Hematopoietic multipotent progenitor cell treated with erythropoietin and hydrocortisone succinate and interleukin-3 and kit ligand, for 4 days (in vitro differentiated cells): Measurements from ENCODE around the gene SLC35G2.
A peak's percentile ranks its signal among the peaks of the same experiment; 100 is the strongest.
"Not testable (repeated sequence)": the region's sequence is repeated elsewhere in the genome, so short reads cannot be mapped to it uniquely, and the experiment has no call there.

ENCODE experiments used
- DNase-seq: peaks from one replicate; pipeline ENCODE4 v3.0.0-alpha.2; 2015

SLC35G2 gene

GRCh38 chr3:136835813-136836510 lies 17.0 kb downstream of the SLC35G2 start:
- no peak for DNase-seq

DNA sequence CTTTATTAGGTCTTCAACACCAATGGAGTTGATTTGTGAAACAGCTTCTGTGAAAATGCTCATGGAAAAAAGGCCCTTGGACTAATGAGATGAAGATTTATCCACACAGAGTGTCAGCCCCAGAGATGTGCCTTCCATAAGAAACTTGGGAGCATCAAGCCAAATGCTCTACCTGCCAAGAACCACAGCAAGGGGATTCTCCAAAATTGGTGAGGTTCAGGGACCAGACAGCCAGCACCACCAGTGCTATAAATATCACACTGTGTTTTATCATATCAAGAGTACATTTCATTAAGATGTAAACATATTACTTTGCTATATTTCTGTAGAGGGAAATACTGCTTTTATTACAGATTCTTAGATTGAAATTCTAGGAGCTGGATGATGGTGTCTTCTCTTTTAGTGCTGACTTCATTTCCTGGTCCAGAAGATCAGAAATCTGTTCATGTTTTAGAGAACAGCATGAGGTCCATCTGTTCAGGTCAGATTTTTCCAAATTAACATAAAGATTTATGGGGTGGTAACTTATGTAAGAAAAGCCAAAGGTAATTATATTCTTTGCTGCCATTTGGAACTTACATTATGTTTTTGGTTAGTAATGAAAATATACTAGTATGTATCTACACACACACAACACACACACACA lies 17.7 kb downstream of the SLC35G2 start:
- DNase-seq, result no peak

DNA sequence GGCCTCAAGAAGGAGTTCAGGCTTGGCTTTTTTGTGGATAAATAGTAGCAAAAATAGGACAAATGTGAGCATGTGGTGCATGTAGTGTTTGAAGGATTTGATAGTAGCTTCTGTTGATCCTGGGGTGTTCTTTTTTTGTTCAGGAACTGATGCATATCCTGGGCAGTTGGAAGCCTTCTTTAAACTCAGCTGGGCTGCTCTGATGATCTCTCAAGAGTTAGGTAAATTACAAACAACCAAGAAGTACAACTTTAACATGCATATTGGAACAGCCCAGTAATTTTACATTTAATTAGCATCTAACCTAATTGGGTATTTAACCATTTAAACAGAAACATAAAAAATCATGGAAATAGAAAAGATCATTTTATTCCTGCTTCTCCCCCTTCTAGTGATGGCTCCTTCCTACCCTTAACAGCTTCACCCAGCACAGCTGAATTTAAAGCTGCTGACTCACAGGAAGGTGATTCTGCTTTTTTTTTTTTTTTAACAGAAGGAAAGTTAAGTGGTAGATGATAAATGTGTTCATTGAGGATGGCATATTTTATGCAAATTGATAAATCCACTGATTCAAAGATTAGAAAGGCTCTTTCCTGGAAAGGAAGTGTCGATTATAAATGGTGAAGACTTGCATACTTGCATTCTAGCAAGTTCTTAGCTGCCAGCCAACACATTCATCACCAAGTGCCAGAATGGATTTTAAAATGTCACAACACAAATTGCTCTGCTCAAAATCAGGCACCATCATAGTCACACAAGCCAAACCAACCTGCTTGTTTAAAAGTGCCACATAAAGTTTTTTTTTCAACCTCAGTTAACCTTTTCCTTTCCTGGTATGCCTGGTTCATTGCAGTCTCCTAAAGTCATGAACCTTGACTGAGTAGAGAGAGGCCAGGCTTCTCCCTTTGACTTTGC lies 20.0 kb downstream of the SLC35G2 start:
- peak; percentile 83 for DNase-seq

GRCh38 chr3:136839556-136839931 lies 20.6 kb downstream of the SLC35G2 start:
- peak; percentile 41 for DNase-seq

DNA sequence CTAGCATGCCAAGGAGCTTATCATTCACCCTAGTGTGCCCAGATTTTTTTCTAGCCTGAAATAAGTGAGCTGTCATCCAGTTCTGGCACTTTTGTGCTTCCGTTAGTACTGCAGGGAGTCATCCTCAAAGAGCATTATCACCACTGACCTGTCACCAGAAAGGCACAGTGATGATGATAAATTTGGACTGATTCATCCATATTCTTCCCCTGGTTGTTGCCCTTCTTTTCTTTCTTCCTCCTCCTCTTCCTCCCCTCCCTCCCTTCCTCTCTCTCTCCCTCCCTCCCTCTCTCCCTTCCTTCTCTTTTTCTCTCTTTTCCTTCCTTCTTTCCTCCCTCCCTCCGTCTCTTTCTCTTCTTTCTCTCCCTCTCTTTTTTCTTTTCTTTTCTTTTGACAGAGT lies 21.3 kb downstream of the SLC35G2 start:
- no peak for DNase-seq

DNA sequence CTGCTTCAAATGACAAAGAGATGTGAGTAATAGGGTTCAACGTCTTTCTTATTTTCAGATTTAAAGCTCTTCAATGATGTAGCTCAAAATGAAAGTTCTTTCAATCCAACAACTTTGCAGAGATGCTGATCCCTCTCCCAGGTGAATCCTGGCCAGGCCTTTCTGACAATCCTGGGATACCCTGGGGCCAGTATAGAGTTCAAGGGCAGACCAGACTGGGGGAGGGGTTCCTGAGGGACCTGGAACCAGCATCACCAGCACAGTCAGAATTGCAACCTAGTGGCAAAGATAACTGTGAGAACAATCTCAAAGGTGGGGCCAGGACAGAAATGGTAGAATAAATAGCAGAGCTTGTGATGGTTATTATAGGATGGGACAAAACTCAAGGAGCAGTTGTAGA lies 23.4 kb downstream of the SLC35G2 start:
- DNase-seq, result no peak

DNA sequence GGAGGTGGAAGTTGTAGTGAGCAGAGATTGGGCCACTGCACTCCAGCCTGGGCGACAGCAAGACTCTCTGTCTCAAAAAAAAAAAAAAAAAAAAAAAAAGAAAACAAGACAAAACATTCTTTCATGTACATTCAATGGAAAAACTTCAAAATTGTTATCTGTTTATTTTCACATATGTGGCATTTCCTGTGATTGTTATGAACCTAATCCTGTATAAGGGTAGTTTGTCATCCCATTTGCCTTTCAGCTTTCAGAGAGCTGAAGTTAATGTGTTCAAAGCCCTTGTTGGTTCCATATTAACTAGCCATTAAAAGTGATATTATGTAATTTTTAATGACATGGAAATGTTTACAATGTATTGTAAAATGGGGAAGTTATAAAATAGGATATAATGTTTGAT lies 25.8 kb downstream of the SLC35G2 start:
- DNase-seq, result no peak

DNA sequence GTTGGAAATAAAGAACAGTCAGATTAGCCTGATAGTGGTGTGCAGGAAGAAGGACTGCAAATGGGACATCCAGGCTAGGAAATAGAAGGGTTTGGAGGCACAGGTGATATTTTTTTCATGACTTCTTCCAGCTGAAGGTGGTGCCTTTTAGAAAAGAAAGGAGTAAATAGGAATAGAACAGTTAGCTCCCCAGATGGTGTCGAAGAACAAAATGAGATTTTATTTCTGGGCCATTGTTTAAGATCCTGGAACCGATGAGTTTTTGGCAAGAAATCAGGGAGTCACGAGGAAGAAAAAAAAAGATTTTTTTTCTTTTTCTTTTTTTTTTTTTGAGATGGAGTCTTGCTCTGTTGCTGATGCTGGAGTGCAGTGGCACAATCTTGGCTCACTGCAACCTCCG lies 33.3 kb downstream of the SLC35G2 start:
- no peak for DNase-seq

DNA sequence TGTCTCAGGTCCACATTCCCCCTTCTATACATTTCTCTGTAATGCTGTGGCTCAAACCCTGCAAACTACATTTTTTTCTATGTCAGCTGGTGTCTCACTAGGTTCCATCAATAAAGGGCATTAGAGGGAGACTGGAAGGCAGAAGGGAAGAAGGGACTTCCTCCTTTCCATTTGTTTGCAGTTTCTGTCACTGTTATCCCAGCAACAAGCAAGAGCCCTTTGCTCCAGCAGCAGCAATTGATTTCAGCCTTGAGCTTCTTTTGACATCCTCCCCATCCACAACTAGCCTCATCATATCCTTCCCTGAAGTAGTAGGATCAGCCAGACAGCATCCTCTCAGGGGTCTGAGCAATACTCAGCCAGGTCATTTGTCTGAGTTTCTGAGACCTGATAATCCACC lies 37.7 kb downstream of the SLC35G2 start:
- DNase-seq, result no peak

- DNase-seq, result no peak
Measured at GRCh38 chr3:136858381-136858780, 39.5 kb downstream of the SLC35G2 start.

- no peak for DNase-seq
Measured at GRCh38 chr3:136860541-136860940, 41.6 kb downstream of the SLC35G2 start.

DNA sequence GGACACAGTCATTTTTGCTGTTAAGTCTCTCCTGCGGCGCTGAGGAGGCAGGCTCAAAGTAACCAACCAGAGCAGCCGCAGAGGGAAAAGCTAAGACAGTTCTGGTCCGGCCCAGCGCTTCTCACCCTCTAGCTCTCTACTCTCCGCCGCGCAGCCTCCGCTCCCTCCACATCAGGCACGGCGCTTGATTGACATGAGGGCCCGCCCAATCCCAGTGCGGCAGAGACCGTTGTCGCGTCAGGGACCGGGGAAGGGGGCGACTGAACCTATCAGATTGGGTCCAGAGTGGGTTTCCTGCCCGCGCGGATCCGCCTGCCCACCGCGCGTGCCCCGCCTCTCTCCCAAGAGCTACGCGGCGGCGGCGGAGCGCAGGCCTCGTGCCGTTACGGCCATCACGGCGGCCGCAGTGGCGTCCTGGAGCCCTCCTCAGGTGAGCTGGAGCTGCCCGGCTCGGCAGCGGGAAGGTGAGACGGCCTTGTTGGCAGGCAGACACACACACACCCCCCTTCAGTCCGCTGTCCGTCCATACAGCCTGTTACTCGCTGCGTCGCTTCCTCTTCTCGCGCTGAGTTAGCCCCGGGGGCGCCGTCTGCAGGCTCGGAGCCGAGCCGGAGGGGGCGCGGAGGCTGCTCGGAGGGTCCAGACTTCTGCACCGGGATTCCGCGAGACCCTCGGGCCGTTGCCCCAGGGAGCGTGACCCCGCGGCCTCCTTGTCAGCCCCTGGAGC lies 43.1 kb downstream of the SLC35G2 start, which contains the start of gene NCK1:
Gene NCK1 (plus strand): TSS at position 319 of the 727 bp plus-strand sequence. CDS start 65,794 bp downstream, outside the sequence.
- DNase-seq, result peak; percentile 99

DNA sequence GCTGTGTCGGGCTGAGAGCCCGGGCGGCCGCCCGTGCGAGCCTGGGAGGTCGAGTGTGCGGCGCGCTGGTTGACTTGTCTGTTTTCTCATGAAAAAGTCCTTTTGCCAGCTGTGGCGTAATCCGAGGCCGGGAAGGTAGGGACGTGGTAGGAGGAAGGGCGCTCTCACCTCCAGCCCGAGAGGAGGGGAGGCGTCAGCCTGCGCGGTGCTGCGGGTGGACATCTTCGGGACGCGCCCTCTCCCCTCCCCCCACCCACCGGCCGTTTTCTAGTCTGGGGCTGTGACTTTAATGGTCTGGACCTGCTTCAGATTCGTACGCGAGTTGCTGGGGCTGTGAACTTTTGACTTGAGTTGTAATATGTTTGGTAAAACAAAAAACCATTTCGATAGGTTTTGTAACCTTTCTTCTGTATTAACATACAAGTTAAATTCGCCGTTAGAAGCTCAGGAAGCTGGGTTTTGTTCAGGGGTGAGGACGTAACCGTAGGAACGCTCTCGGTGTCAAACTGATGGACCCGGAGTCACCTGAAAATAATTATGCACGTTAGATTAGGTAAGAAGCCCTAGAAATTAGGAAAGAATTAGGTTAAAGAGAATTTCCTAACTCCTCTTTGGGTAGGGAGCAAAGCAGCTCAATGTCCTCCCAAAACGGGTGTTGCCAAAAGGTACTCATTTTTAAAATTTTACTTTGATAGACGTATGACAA lies 43.8 kb downstream of the SLC35G2 start:
- peak; percentile 71 for DNase-seq

DNA sequence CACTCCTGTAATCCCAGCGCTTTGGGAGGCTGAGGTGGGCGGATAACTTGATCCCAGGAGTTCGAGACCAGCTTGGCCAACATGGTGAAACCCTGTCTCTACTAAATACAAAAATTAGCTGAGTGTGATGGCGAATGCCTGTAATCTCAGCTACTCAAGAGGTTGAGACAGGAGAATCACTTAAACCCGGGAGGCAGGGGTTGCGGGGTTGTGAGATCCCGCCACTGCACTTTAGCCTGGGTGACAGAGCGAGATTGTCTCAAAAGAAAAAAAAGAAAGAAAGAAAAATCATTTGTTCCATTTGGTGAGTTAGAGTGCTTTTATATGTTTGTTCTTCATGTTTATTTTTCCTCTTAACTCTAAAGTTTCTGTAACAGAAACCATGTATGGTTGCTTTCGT lies 50.4 kb downstream of the SLC35G2 start:
- no peak for DNase-seq

DNA sequence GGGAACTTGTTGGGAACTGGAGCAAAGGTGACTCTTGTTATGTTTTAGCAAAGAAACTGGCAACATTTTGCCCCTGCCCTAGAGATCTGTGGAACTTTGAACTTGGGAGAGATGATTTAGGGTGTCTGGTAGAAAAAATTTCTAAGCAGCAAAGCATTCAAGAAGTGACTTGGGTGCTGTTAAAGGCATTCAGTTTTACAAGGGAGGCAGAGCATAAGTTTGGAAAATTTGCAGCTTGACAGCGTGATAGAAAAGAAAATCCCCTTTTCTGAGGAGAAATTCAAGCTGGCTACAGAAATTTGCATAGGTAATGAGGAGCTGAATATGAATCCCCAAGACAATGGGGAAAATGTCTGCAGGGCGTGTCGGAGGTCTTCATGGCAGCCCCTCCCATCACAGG lies 53.3 kb downstream of the SLC35G2 start:
- not testable (repeated sequence) for DNase-seq

- DNase-seq, result not testable (repeated sequence)
Measured at GRCh38 chr3:136879510-136879909, 60.6 kb downstream of the SLC35G2 start.

DNA sequence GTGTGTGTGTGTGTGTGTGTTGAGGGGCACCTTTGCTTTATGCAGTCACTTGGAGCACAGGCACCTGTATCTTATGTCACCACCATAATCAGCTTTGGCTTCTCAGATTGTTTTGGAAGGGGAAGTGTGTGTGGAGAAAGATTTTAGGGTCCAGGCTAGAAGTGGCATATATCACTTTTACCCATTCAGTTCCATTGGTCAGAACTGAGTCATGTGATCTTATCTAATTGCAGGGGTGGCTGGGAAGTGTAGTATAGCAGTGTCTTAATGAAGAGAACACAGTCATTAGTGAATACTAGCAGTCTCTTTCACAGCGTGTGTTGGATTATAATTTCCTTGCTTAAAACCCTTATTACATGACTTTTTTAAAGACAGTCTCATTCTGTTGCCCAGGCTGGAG lies 63.6 kb downstream of the SLC35G2 start:
- DNase-seq, result peak; percentile 79

- DNase-seq, result no peak
Measured at GRCh38 chr3:136883967-136884720, 65.2 kb downstream of the SLC35G2 start.

- peak; percentile 47 for DNase-seq
Measured at GRCh38 chr3:136885357-136886213, 66.7 kb downstream of the SLC35G2 start.

DNA sequence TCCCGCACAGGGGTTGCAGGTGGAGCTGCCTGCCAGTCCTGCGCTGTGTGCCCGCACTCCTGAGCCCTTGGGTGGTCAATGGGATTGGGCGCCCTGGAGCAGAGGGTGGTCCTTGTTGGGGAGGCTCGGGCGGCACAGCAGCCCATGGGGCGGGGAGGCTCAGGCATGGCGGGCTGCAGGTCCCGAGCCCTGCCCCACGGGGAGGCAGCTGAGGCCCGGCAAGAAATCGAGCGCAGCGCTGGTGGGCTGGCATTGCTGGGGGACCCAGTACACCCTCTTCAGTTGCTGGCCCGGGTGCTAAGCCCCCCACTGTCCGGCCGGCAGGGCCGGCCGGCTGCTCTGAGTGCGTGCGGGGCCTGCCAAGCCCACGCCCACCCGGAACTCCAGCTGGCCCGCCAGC lies 71.0 kb downstream of the SLC35G2 start:
- no peak for DNase-seq
